ENCODE results near the gene IL12RB2. TPM values are rescaled to one million over a fixed set of nuclear protein-coding genes. Genes with fewer than 3 reads are reported as not detected.

IL12RB2 gene
- total and polyA plus RNA-seq, 2 experiments from 2014 or later, result 0.79 to 1.7 TPM

- TF ChIP-seq JUNB (IDR thresholded peaks at IDR 0.05; ENCODE audit: unreplicated experiment), result no peak
- TF ChIP-seq, protein P1, sequence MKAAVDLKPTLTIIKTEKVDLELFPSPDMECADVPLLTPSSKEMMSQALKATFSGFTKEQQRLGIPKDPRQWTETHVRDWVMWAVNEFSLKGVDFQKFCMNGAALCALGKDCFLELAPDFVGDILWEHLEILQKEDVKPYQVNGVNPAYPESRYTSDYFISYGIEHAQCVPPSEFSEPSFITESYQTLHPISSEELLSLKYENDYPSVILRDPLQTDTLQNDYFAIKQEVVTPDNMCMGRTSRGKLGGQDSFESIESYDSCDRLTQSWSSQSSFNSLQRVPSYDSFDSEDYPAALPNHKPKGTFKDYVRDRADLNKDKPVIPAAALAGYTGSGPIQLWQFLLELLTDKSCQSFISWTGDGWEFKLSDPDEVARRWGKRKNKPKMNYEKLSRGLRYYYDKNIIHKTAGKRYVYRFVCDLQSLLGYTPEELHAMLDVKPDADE (IDR thresholded peaks at IDR 0.05), result no peak
These were observed 21.7 kb upstream of the IL12RB2 start (continued) for GRCh38 chr1:67285780-67286488.

GRCh38 chr1:67290236-67290635 lies 17.4 kb upstream of the IL12RB2 start:
- no peaks in the 10 kb centered on the region for H3K27me3 Mint-ChIP-seq (ENCODE audit: insufficient read depth, low read depth, poor library complexity)

DNA sequence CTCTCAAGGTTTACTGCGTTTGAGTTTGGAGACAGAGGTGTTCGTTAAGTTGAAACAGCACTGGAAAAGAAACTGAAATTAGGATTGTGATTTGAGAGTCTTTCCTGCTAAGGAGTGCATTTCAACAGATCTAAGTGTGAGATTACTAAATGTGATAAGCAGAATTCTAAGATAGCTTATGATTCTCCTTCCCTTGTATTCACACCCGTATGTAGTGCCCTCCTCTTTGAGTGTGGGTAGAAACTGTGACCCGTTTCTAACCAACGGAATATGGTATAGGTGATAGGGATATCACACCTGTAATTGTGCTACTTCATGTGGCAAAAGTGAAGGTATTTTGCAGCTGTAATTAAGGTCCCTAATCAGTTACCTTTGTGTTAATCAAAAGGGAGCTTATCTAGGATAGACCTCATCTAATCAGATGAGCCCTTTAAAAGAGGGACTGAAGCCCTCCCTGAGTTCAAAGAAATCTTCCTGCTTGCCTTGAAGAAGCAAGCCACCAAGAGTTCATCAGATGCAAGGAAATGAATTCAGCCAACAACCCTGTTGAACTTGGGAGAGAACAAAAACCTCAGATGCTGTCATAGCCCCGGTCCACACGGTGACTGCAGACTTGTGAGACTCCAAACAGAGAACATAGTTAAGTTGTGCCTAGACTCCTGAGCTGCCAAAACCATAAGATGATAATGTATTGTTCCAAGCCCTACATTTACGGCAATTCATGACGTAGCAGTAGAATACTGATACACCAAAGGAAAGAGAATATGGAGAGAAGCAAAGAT lies 12.6 kb upstream of the IL12RB2 start:
- no peaks in the 10 kb centered on the region for H3K79me2 ChIP-seq (replicated peaks; ENCODE audit: insufficient read depth)
- Mint-ChIP-seq H3K4me3 (no peak overlapping the region), H3K9me3 (no peaks in the 10 kb centered on the region), H3K27ac (no peak overlapping the region), H3K4me1 (peaks cover 9% of the 10 kb centered on the region; the same call in 2 of the 3 replicates), H3K36me3 (ENCODE audit: low read depth) (no peaks in the 10 kb centered on the region), H3K27me3 (ENCODE audit: insufficient read depth, low read depth, poor library complexity) (peaks cover 4% of the 10 kb centered on the region)
- no peak overlapping the region for H3K4me3 ChIP-seq
- no peaks in the 10 kb centered on the region for H4K20me1 ChIP-seq (replicated peaks; ENCODE audit: insufficient read depth)
- ATAC-seq, result no peak
- H2AFZ ChIP-seq, result no peak overlapping the region
- TF ChIP-seq, protein P2, sequence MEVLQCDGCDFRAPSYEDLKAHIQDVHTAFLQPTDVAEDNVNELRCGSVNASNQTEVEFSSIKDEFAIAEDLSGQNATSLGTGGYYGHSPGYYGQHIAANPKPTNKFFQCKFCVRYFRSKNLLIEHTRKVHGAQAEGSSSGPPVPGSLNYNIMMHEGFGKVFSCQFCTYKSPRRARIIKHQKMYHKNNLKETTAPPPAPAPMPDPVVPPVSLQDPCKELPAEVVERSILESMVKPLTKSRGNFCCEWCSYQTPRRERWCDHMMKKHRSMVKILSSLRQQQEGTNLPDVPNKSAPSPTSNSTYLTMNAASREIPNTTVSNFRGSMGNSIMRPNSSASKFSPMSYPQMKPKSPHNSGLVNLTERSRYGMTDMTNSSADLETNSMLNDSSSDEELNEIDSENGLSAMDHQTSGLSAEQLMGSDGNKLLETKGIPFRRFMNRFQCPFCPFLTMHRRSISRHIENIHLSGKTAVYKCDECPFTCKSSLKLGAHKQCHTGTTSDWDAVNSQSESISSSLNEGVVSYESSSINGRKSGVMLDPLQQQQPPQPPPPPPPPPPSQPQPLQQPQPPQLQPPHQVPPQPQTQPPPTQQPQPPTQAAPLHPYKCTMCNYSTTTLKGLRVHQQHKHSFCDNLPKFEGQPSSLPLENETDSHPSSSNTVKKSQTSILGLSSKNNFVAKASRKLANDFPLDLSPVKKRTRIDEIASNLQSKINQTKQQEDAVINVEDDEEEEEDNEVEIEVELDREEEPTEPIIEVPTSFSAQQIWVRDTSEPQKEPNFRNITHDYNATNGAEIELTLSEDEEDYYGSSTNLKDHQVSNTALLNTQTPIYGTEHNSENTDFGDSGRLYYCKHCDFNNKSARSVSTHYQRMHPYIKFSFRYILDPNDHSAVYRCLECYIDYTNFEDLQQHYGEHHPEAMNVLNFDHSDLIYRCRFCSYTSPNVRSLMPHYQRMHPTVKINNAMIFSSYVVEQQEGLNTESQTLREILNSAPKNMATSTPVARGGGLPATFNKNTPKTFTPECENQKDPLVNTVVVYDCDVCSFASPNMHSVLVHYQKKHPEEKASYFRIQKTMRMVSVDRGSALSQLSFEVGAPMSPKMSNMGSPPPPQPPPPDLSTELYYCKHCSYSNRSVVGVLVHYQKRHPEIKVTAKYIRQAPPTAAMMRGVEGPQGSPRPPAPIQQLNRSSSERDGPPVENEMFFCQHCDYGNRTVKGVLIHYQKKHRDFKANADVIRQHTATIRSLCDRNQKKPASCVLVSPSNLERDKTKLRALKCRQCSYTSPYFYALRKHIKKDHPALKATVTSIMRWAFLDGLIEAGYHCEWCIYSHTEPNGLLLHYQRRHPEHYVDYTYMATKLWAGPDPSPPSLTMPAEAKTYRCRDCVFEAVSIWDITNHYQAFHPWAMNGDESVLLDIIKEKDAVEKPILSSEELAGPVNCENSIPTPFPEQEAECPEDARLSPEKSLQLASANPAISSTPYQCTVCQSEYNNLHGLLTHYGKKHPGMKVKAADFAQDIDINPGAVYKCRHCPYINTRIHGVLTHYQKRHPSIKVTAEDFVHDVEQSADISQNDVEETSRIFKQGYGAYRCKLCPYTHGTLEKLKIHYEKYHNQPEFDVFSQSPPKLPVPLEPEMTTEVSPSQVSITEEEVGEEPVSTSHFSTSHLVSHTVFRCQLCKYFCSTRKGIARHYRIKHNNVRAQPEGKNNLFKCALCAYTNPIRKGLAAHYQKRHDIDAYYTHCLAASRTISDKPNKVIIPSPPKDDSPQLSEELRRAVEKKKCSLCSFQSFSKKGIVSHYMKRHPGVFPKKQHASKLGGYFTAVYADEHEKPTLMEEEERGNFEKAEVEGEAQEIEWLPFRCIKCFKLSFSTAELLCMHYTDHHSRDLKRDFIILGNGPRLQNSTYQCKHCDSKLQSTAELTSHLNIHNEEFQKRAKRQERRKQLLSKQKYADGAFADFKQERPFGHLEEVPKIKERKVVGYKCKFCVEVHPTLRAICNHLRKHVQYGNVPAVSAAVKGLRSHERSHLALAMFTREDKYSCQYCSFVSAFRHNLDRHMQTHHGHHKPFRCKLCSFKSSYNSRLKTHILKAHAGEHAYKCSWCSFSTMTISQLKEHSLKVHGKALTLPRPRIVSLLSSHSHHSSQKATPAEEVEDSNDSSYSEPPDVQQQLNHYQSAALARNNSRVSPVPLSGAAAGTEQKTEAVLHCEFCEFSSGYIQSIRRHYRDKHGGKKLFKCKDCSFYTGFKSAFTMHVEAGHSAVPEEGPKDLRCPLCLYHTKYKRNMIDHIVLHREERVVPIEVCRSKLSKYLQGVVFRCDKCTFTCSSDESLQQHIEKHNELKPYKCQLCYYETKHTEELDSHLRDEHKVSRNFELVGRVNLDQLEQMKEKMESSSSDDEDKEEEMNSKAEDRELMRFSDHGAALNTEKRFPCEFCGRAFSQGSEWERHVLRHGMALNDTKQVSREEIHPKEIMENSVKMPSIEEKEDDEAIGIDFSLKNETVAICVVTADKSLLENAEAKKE (CRISPR knock-in tag; IDR thresholded peaks at IDR 0.05), result no peak
- no peak for TF ChIP-seq POLR2AphosphoS5 (IDR thresholded peaks at IDR 0.05; ENCODE audit: low read depth)
- TF ChIP-seq EZH2 (IDR thresholded peaks at IDR 0.05; ENCODE audit: low read depth, unreplicated experiment), result no peak
- TF ChIP-seq CREB1 (CRISPR knock-in tag; IDR thresholded peaks at IDR 0.05; ENCODE audit: low read depth), result no peak
- H3K36me3 ChIP-seq (ENCODE audit: insufficient read depth), result no peaks in the 10 kb centered on the region
- H3K27ac ChIP-seq (ENCODE audit: low read depth), result no peak overlapping the region
- no peaks in the 10 kb centered on the region for H3F3A ChIP-seq (replicated peaks; ENCODE audit: low read depth)
- no peak for DNase-seq (ENCODE audit: low spot score)
- H3K4me2 ChIP-seq, result no peak overlapping the region
- H3K4me1 ChIP-seq (ENCODE audit: insufficient read depth), result no peaks in the 10 kb centered on the region
- no peaks in the 10 kb centered on the region for H3K27me3 ChIP-seq (ENCODE audit: insufficient read depth)
- 0 out of 2 replicates have a peak, but pooled peaks cover 4% of the 10 kb centered on the region for H3K9me2 ChIP-seq (ENCODE audit: insufficient read depth)

More at GRCh38 chr1:67290236-67290635, 17.4 kb upstream of the IL12RB2 start:
- Mint-ChIP-seq H3K9me3 (no peaks in the 10 kb centered on the region), H3K27ac (no peak overlapping the region), H3K4me1 (no peaks in the 10 kb centered on the region), H3K4me3 (no peak overlapping the region), H3K36me3 (ENCODE audit: low read depth) (no peaks in the 10 kb centered on the region)
- Histone ChIP-seq H3K79me2 (replicated peaks; ENCODE audit: insufficient read depth) (no peaks in the 10 kb centered on the region), H2AFZ (0 out of 2 replicates have a peak overlapping the region, but pooled peaks have one; percentile 1), H3F3A (replicated peaks; ENCODE audit: low read depth) (no peaks in the 10 kb centered on the region), H3K36me3 (ENCODE audit: insufficient read depth) (no peaks in the 10 kb centered on the region), H3K27me3 (ENCODE audit: insufficient read depth) (no peaks in the 10 kb centered on the region), H4K20me1 (replicated peaks; ENCODE audit: insufficient read depth) (no peaks in the 10 kb centered on the region), H3K27ac (ENCODE audit: low read depth) (no peak overlapping the region), H3K4me1 (ENCODE audit: insufficient read depth) (no peaks in the 10 kb centered on the region), H3K4me2 (no peak overlapping the region), H3K9me2 (ENCODE audit: insufficient read depth) (no peaks in the 10 kb centered on the region), H3K4me3 (no peak overlapping the region)
- DNase-seq (ENCODE audit: low spot score) (no peak), ATAC-seq (no peak)
- TF ChIP-seq EZH2phosphoT487 (IDR thresholded peaks at IDR 0.05; ENCODE audit: unreplicated experiment), result no peak
- TF ChIP-seq, protein P1 (IDR thresholded peaks at IDR 0.05), result no peak
- no peak for TF ChIP-seq ZNF331 (CRISPR knock-in tag; IDR thresholded peaks at IDR 0.05; ENCODE audit: low read depth)
